MCF 10A (cell line): Measurements from ENCODE around the gene RNU7-1. TPM values are rescaled to one million over a fixed set of nuclear protein-coding genes. Genes with fewer than 3 reads are reported as not detected.
A peak's percentile ranks its signal among the peaks of the same experiment; 100 is the strongest.

Experiments used
- BruUV-seq: library from RNA; stranded (reverse); fragments of 400-500 nt; replicated peaks from 2 replicates; lab custom pipeline; 2021; lab: Mats Ljungman, UMichigan
- CTCF ChIA-PET: fragments of 300-600 bp; sonication (Branson Sonifier 250); formaldehyde crosslinking; extraction: SDS; loops from one replicate; lab custom pipeline; 2021; ENCODE audit warnings: antibody characterized with exemption, inconsistent platforms; lab: Yijun Ruan, JAX
- POLR2A ChIA-PET: fragments of 300-600, 350-650 bp; sonication (Branson Sonifier 250); formaldehyde crosslinking; extraction: SDS; loops from one replicate; lab custom pipeline; 2020; ENCODE audit warnings: antibody characterized with exemption, inconsistent platforms; lab: Yijun Ruan, JAX
- DNase-seq: peaks from one replicate; pipeline ENCODE4 v3.0.0-alpha.2; 2018; ENCODE audit not compliant: unreplicated experiment
- H3K27ac Mint-ChIP-seq: one replicate; pipeline ENCODE4 v1.8.0; 2022; ENCODE audit warnings: mild to moderate bottlenecking, low read depth, mixed read lengths; ENCODE audit not compliant: unreplicated experiment
- H3K27me3 Mint-ChIP-seq: one replicate; pipeline ENCODE4 v1.8.0; 2022; ENCODE audit warnings: mixed read lengths; ENCODE audit not compliant: insufficient read depth, unreplicated experiment
- H3K36me3 Mint-ChIP-seq: one replicate; pipeline ENCODE4 v1.8.0; 2022; ENCODE audit warnings: mild to moderate bottlenecking, moderate library complexity, mixed read lengths; ENCODE audit not compliant: insufficient read depth, unreplicated experiment
- H3K4me1 Mint-ChIP-seq: one replicate; pipeline ENCODE4 v1.8.0; 2022; ENCODE audit warnings: mixed read lengths; ENCODE audit not compliant: insufficient read depth, unreplicated experiment
- H3K4me3 Mint-ChIP-seq: one replicate; pipeline ENCODE4 v1.8.0; 2022; ENCODE audit warnings: mild to moderate bottlenecking, moderate library complexity, mixed read lengths; ENCODE audit not compliant: unreplicated experiment
- H3K9me3 Mint-ChIP-seq: one replicate; pipeline ENCODE4 v1.8.0; 2022; ENCODE audit warnings: mixed read lengths; ENCODE audit not compliant: unreplicated experiment
- CTCF ChIP-seq: fragments of 200-600 bp; IDR thresholded peaks from one replicate; pipeline ENCODE4 v1.8.0; 2022; ENCODE audit warnings: antibody characterized with exemption, mild to moderate bottlenecking; ENCODE audit not compliant: unreplicated experiment
- intact Hi-C: fragments of 100-400 bp; cut with micrococcal nuclease; formaldehyde crosslinking; loops from 2 replicates; pipeline ENCODE4 v1.14.1; 2022
- total RNA-seq: library from RNA; stranded (reverse); gene quantifications from 2 replicates; pipeline ENCODE4 v1.2.3, GENCODE V29; 2022

The RNU7-1 gene
- total RNA-seq, 1 experiment from 2014 or later = not detected

DNA sequence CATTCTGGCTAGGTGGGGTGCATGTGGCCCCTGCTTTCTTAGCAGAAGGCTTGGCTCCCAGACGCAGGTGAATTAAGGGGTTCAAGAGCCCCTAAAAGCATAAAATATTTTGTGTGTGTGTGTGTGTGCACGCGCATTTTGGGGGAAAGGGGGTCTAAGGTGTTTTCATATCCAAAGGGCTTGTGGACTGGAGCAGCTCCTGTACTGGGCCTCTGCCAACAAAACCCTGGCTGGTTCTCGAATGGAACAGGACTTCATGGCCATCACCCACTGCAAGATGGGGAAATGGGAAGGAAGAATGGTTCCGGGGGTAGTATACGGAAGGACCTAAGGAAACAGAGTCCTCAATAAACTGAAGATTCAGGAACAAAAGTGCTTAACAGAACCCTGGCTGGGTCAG, 19.8 kb upstream of the RNU7-1 start:
- Mint-ChIP-seq H3K4me1 (peaks cover 52% of the 10 kb centered on the region), H3K27ac (no peak overlapping the region), H3K36me3 (peaks cover 5% of the 10 kb centered on the region), H3K9me3 (no peaks in the 10 kb centered on the region), H3K4me3 (no peak overlapping the region), H3K27me3 (no peaks in the 10 kb centered on the region)
- no peak for DNase-seq
- BruUV-seq = no TSS peak
- TF ChIP-seq CTCF = no peak
- ChIA-PET POLR2A (interaction anchor here (0.7 to 7.8 kb wide), 9 partner anchors 11 to 189 kb away, joined by 3 to 167 read pairs (median 29); partner anchors contain the start of genes C12orf57, LPCAT3, RNU7-1 and SPSB2), CTCF (interaction anchor here (0.6 to 8.9 kb wide), 37 partner anchors 9 to 283 kb away, joined by 3 to 114 read pairs (median 4); partner anchors contain the start of genes C12orf57, C1RL, C1S and RNU7-1)
- intact Hi-C loops = loop anchor here (1.0 to 2.0 kb wide), 4 partner anchors 14 to 185 kb away; partner anchors contain the start of gene C1RL

GRCh38 chr12:6925239-6925539, 18.4 kb upstream of the RNU7-1 start:
- Mint-ChIP-seq H3K4me3 (peak overlapping the region; percentile 80), H3K27me3 (no peaks in the 10 kb centered on the region), H3K27ac (peak overlapping the region; percentile 92), H3K36me3 (peaks cover 11% of the 10 kb centered on the region), H3K4me1 (peaks cover 59% of the 10 kb centered on the region), H3K9me3 (no peaks in the 10 kb centered on the region)
- POLR2A ChIA-PET = interaction anchor here (0.6 to 7.8 kb wide), 24 partner anchors 9 to 1146 kb away, joined by 3 to 167 read pairs (median 6); partner anchors contain the start of genes C12orf57, C1RL, CDCA3 and LRRC23
- intact Hi-C loops = loop anchor here (2.0 kb wide), 1 partner anchor 184 kb away; the partner anchor contains the start of gene C1RL
- TF ChIP-seq CTCF = no peak
- no peak for DNase-seq
- BruUV-seq = no TSS peak
- CTCF ChIA-PET = interaction anchor here (0.6 to 8.9 kb wide), 27 partner anchors 13 to 640 kb away, joined by 3 to 114 read pairs (median 4); partner anchors contain the start of genes C12orf57, C1RL, LRRC23 and RNU7-1

DNA sequence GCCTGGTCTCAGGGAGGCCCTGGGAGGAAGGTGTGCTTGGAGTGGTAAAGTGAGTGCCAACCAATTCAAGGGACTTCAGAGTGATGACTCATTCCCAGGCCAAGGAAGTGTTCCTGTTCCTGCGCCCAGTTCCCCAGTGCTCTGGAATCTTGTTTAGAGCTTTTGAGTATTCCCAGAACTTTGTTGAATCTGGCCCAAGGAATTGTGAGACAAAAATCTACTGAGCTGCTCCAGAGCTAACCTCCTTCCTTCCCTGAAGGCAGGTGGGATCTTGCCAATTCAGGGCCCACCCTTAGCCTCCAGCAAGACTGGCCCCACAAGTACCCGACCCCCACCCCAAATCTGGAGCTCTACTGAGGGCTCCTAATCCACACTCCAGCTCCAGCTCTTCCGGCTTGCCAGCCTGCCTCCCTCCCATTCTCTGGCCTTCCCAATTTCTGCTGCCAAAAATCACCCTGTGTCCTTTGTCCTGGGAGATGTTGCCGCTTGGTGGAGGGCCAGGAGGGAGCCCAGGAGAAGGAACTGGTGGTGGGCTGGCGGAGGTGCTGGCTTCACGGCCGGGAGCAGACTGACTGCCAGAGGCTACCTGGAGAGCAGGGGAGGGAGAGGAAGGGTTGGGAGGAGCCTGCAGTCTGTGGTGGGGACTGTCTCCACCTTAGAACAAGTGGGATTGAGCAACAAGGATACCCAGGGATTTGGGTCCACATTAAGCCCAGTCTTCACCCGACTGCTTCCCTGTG, 17.9 kb upstream of the RNU7-1 start:
- no peaks in the 10 kb centered on the region for H3K27me3 Mint-ChIP-seq
- intact Hi-C loops = loop anchor here (2.0 kb wide), 1 partner anchor 183 kb away; the partner anchor contains the start of gene C1RL
- H3K4me1 Mint-ChIP-seq = peaks cover 63% of the 10 kb centered on the region
- H3K27ac Mint-ChIP-seq = peak overlapping the region; percentile 92
- H3K9me3 Mint-ChIP-seq = no peaks in the 10 kb centered on the region
- DNase-seq = peak; percentile 96
- TSS peak; percentile 22 for BruUV-seq
- ChIA-PET POLR2A (interaction anchor here (0.6 to 7.8 kb wide), 27 partner anchors 9 to 533 kb away, joined by 3 to 167 read pairs (median 5); partner anchors contain the start of genes C12orf57, C1RL, CDCA3 and ENO2), CTCF (interaction anchor here (0.6 to 8.9 kb wide), 30 partner anchors 13 to 1720 kb away, joined by 3 to 114 read pairs (median 4); partner anchors contain the start of genes C12orf57, C1RL, LRRC23 and RNU7-1)
- H3K4me3 Mint-ChIP-seq = peak overlapping the region; percentile 80
- peaks cover 11% of the 10 kb centered on the region for H3K36me3 Mint-ChIP-seq
- no peak for TF ChIP-seq CTCF
